Esophagus squamous epithelium (tissue), 4 donors: Measurements from ENCODE around the gene SHF.

Source experiments
- CTCF ChIP-seq, 6 experiments: fragments of 450-650 bp in 4 of 6; fragments of 200-600 bp in 2 of 6; sonication (generic) in 2 of 6; IDR thresholded peaks; one replicate each; pipeline ENCODE4 v1.5.1; 2016 to 2019; ENCODE audit warnings: antibody characterized with exemption in 6 of 6, mild to moderate bottlenecking in 4 of 6, moderate library complexity in 4 of 6
- POLR2A ChIP-seq, 4 donors: fragments of 450-650 bp; IDR thresholded peaks; one replicate each; pipeline ENCODE4 v1.6.1; 2017; ENCODE audit warnings: antibody characterized with exemption in 4 of 4, mild to moderate bottlenecking in 4 of 4, moderate library complexity in 3 of 4

GRCh38 chr15:45231864-45232562 lies 44.2 kb upstream of the SHF start:
- TF ChIP-seq CTCF (IDR thresholded peaks at IDR 0.05) (no peak), POLR2A (IDR thresholded peaks at IDR 0.05) (no peak)
